Spleen (tissue), 7 donors: ENCODE measurements around the gene ITGB2.

Experiments
- POLR2AphosphoS5 ChIP-seq, 3 donors: sonication (generic); formaldehyde crosslinking; IDR thresholded peaks; one replicate each; pipeline ENCODE4 v1.5.1; 2017; ENCODE audit warnings: antibody characterized with exemption in 3 of 3
- TF ChIP-seq, protein P1 (sequence below), 11 experiments: fragments of 200-600 bp in 7 of 11; fragments of 450-650 bp in 4 of 11; sonication (generic) in 4 of 11; IDR thresholded peaks in 8 of 11; conservative IDR thresholded peaks in 3 of 11; 1 replicate in 7 of 11; 2 replicates in 4 of 11; pipeline versions ENCODE4 v1.4.0 to v1.8.0; 2016 to 2021; ENCODE audit warnings: antibody characterized with exemption in 11 of 11, inconsistent platforms in 4 of 11, mild to moderate bottlenecking in 1 of 11
- donor health status: DM: no; HTN: no; CAD: no; lungs with moderate emphysema.
- donor health status: DM: no; HTN: no; CAD: no.
- donor health status: DM: no; HTN: no; CAD: no.

DNA sequence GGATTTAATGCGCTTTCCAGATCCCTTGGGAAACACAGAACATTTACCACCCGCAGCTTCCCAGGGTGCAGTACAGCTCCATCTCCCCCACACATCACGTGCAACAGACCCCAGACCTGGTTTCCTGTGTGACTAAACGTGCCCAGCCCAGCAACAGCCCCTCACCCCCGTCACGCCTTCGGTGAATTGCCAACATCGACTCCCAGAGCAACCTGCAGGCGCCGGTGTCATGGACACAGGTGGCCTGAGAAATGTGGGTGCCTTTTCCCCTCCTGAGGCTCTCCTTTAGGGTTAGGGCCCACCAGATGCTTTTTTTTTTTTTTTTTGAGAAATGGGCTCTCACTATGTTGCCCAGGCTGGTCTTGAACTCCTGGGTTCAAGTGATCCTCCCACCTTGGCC, 78.6 kb downstream of the ITGB2 start:
- TF ChIP-seq, protein P1, sequence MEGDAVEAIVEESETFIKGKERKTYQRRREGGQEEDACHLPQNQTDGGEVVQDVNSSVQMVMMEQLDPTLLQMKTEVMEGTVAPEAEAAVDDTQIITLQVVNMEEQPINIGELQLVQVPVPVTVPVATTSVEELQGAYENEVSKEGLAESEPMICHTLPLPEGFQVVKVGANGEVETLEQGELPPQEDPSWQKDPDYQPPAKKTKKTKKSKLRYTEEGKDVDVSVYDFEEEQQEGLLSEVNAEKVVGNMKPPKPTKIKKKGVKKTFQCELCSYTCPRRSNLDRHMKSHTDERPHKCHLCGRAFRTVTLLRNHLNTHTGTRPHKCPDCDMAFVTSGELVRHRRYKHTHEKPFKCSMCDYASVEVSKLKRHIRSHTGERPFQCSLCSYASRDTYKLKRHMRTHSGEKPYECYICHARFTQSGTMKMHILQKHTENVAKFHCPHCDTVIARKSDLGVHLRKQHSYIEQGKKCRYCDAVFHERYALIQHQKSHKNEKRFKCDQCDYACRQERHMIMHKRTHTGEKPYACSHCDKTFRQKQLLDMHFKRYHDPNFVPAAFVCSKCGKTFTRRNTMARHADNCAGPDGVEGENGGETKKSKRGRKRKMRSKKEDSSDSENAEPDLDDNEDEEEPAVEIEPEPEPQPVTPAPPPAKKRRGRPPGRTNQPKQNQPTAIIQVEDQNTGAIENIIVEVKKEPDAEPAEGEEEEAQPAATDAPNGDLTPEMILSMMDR (IDR thresholded peaks at IDR 0.05 in 8 of 11, conservative IDR thresholded peaks at IDR 0.05 in 3 of 11), result no peak
- no peak for TF ChIP-seq POLR2AphosphoS5 (IDR thresholded peaks at IDR 0.05)
